Mucosa of descending colon (tissue), 3 donors: Measurements from ENCODE around the gene CACNA2D1. TPM values are rescaled to one million over a fixed set of nuclear protein-coding genes. Genes with fewer than 3 reads are reported as not detected.

Experiments used
- ATAC-seq: fragments of 200-7000 bp; cut with Tn5 transposase; one replicate; pipeline ENCODE4 v1.9.1; 2020; ENCODE audit warnings: mild to moderate bottlenecking, moderate library complexity
- DNase-seq, 3 donors: peaks; one replicate each; pipeline ENCODE4 v3.0.0-alpha.2; 2020
- H3K36me3 ChIP-seq: fragments of 200-600 bp; one replicate; pipeline ENCODE4 v1.8.0; 2021; ENCODE audit warnings: low read depth, mild to moderate bottlenecking
- H3K4me1 ChIP-seq: fragments of 200-600 bp; one replicate; pipeline ENCODE4 v1.8.0; 2021; ENCODE audit warnings: low read depth, mild to moderate bottlenecking
- H3K4me3 ChIP-seq: fragments of 200-600 bp; one replicate; pipeline ENCODE4 v1.8.0; 2021; ENCODE audit warnings: mild to moderate bottlenecking
- H3K9me3 ChIP-seq: fragments of 200-600 bp; one replicate; pipeline ENCODE4 v1.8.0; 2021; ENCODE audit warnings: mild to moderate bottlenecking
- CTCF ChIP-seq: fragments of 200-600 bp; IDR thresholded peaks from one replicate; pipeline ENCODE4 v1.8.0; 2022; ENCODE audit warnings: antibody characterized with exemption, mild to moderate bottlenecking
- intact Hi-C, 2 donors: fragments of 100-400 bp; cut with DNase I in 1 of 2; cut with micrococcal nuclease in 1 of 2; formaldehyde crosslinking; loops; one replicate each; pipeline versions ENCODE4 v1.11.0 to v1.11.1; 2022; cut with DNase I, micrococcal nuclease
- total RNA-seq, 3 donors: library from RNA; stranded (reverse); fragmentation: NEBNext Ultra II Directional in 2 of 3; extraction: Animal tissue kit (Norgen Biotek cat#: 25700) in 2 of 3; gene quantifications; one replicate each; pipeline versions ENCODE4 v1.2.1 to v1.2.4, GENCODE V29; 2021 to 2023
- donor health status: DM: no; HTN: no; CAD: no; lungs with moderate emphysema.
- donor health status: DM: no; HTN: no; CAD: no.
- donor health status: DM: no; HTN: yes; CAD: no.

Gene CACNA2D1
- total RNA-seq, 3 donors from 2014 or later = 3.9 to 44.1 (median 6.9) TPM

GRCh38 chr7:82449910-82450309, 6.3 kb upstream of the CACNA2D1 start:
- no peak for DNase-seq
- no peaks in the 10 kb centered on the region for H3K9me3 ChIP-seq
- H3K4me3 ChIP-seq = no peak overlapping the region
- no peaks in the 10 kb centered on the region for H3K36me3 ChIP-seq
- intact Hi-C loops = no loop called here
- no peak for TF ChIP-seq CTCF
- ATAC-seq = no peak
- no peaks in the 10 kb centered on the region for H3K4me1 ChIP-seq

- ATAC-seq = no peak
- Histone ChIP-seq H3K9me3 (no peaks in the 10 kb centered on the region), H3K4me3 (no peak overlapping the region), H3K4me1 (no peaks in the 10 kb centered on the region), H3K36me3 (no peaks in the 10 kb centered on the region)
- no peak for DNase-seq
- intact Hi-C loops = no loop called here
- TF ChIP-seq CTCF = no peak
Observed at GRCh38 chr7:82446897-82447296, 3.3 kb upstream of the CACNA2D1 start.

GRCh38 chr7:82445271-82445670, 1.7 kb upstream of the CACNA2D1 start:
- H3K4me1 ChIP-seq = no peaks in the 10 kb centered on the region
- intact Hi-C loops = no loop called here
- no peak for DNase-seq
- no peak for ATAC-seq
- no peak for TF ChIP-seq CTCF
- H3K9me3 ChIP-seq = no peaks in the 10 kb centered on the region
- no peak overlapping the region for H3K4me3 ChIP-seq
- H3K36me3 ChIP-seq = no peaks in the 10 kb centered on the region

GRCh38 chr7:82444220-82444909, 788 bp upstream of the CACNA2D1 start:
- DNase-seq (peak; percentile 29 to 45 (median 41)), ATAC-seq (peak; percentile 79)
- TF ChIP-seq CTCF = no peak
- no peaks in the 10 kb centered on the region for H3K36me3 ChIP-seq
- H3K9me3 ChIP-seq = no peaks in the 10 kb centered on the region
- intact Hi-C loops = no loop called here
- no peaks in the 10 kb centered on the region for H3K4me1 ChIP-seq
- no peak overlapping the region for H3K4me3 ChIP-seq

- Histone ChIP-seq H3K9me3 (no peaks in the 10 kb centered on the region), H3K4me1 (no peaks in the 10 kb centered on the region), H3K4me3 (peak overlapping the region; percentile 20), H3K36me3 (no peaks in the 10 kb centered on the region)
- no peak for TF ChIP-seq CTCF
- DNase-seq (peak in 2 of 3 donors; percentile 3 to 36), ATAC-seq (peak; percentile 32)
- intact Hi-C loops = no loop called here
Observed at GRCh38 chr7:82443036-82443546, 486 bp downstream of the CACNA2D1 start.
